ENCODE data around the gene COLQ.
A peak's percentile ranks its signal among the peaks of the same experiment; 100 is the strongest.
"Not testable (repeated sequence)": the region's sequence is repeated elsewhere in the genome, so short reads cannot be mapped to it uniquely, and the experiment has no call there.

Gene COLQ
- long read RNA-seq, donor 1: 0 reads
- long read RNA-seq, donor 2: 0 reads
- long read RNA-seq, donor 3: 0 reads
- long read RNA-seq, donor 4: 0 reads
- long read RNA-seq, donor 5: 0 reads
- long read RNA-seq, donor 6: 0 reads
- long read RNA-seq, donor 7: 0 reads
- long read RNA-seq, donor 8: 0 reads

DNA sequence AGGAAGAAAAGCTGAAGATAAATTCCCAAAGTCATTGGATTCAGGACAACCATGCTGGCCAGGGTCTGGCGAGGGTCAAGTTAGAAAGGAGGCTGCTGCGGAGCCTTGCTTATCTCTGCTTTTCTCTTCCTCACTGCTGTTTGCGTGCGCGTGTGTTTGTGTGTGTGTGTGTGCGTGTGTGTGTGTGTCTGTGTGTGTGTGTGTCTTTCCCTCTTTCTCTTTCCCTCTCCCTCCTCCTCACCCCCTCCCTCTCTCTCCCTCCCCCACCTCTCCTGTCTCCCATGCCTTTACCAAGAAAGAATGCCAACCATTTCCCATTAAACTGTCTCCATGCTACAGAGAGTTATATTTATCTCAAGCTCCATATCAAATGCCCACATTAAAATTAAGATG is at the start of gene COLQ:
Gene COLQ (minus strand): TSS at position 134 of the 393 bp plus-strand sequence. CDS start 81 bp downstream, at position 53.
- no peak for DNase-seq

DNA sequence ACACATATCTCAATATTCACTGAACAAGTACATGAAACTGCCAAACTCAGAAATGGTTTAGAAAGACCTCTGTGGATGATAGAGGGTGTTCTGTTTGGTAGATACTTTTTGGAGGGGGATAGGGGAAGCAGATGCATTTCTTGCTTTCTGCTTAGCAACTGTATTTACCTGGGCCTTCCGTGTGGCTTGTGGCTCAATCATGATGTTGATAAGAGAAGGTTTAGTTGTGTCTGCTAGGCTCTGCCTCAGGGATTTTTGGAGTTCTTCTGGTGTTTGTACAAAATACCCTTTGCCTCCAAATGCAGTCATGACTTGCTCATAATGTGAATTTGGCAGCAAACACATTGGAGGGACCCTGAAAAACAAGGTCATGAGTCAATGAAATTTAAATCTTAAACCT is 41.7 kb upstream of the COLQ start:
- DNase-seq: no peak

DNA sequence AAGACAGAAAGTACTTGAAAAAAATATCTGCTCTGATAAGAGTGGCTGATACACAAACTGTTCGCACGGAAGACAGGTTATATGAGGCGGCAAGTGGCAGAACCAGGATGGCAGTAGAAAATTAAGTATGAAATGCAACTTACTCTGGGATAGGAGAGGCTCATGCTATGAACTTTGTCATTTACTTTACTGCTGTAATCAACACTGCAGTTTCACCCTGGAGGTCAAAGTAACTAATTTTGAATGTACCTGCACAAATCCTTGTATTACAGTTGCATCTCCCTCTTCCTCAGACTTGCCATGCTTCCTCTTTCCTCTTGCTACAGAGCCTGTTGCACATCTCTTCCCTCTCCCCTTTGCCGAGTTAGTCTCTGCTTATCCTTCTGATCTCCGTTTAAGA is 41.1 kb upstream of the COLQ start:
- no peak for DNase-seq

DNA sequence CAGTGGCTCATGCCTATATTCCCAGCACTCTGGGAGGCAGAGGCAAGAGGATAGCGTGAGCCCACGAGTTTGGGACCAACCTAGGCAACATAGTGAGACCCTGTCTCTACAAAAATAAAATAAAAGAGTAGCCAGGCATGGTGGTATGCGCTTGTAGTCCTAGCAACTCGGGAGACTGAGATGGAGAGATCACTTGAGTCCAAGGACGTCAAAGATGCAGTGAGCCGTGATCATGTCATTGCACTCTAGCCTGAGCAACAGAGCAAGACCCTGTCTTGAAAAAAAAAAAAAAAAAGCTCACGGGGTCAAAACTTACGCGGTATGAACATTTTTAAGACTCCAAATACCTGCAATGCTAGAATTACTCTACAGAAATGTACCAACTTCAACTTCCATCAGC is 37.1 kb upstream of the COLQ start:
- DNase-seq: no peak

DNA sequence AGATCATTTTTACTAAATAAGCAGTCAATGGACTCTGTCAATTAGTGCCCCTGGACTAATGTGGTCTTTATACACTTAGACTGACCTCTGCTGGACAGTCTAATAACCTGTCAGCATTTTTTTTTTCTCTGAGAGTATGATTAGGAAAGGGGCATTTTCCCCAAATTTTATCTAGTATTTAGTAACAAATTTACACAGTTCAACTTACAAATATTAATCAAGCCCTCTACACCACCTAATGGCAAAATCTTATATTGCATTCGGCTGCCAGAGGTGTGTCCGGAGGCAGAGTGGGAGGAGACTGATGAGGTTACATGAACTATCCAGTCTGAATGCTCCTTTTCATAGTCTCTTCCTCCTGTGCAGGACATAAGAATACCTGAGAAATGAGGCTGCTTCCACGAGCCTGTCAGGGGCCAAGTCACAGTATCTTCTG is 36.0 kb upstream of the COLQ start:
- DNase-seq: peak; percentile 26

DNA sequence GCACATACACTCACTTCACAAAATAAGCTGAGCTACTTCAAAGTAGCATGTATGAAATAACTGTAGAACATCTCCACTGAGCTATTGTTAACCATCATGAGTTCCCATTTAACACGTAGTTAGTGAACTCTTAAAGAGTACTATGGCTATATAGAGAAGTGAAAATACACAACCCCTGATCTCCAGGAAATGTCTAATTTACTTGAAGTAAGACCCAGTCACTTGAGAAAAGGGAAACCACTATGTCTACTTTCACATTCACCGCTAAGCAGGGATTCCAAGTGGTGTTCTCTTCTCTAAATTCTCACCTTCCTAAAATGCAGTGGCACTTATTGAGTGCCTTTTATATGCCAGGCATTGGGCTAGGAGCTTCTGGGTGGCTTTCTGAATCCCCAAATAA is 35.0 kb upstream of the COLQ start:
- no peak for DNase-seq

DNA sequence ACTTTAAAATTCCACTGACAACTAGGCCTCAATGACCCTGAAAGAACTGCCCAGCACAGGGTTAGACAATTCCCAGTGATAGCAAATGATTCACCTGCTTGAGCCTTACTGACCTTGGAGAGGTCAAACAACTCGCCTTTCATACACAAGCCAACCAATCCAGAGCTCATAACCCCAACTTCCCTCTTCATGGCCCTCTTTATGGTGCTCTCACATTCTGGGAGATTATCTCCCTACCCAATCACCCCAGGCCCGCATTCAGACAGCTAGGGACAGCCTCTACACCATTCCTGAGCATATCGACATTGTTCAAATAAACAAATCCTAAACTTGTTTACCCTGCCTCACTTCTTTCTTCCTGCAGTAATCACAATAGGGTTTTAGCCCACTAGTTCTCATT is 32.2 kb upstream of the COLQ start:
- no peak for DNase-seq

DNA sequence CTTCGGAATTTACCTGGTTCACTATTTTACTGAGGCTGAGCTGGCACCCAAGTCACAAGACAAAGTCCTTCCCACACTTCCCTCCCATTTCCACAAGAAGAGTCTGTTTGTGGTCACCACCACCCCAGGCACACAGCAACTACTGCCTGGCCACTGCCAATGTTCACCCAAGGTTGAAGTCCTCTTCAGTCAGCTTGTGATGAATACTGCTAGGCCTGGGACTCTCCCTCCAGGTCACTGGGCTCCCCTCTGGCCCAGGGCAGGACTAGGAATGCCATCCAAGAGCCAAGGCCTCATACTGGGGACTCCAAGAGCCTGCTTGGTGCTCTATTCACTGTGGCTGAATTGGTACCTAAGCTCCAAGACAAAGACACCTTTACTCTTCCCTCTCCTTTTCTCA is 30.4 kb upstream of the COLQ start:
- DNase-seq: no peak

DNA sequence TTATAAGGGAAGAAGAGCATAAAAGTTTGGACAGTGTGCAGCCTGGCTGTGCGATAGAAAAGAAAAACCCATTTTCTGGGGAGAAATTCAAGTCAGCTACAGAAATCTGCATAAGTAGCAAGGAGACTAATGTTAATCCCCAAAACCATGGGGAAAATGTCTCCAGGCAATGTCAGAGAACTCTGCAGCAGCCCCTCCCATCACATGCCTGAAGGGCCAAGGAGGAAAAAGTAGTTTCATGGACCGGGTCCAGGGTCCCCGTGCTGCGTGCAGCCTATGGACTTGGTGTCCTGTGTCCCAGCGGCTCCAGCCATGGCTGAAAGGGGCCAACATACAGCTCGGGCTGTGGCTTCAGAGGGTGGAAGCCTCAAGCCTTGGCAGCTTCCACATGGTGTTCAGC is 28.3 kb upstream of the COLQ start:
- no peak for DNase-seq

DNA sequence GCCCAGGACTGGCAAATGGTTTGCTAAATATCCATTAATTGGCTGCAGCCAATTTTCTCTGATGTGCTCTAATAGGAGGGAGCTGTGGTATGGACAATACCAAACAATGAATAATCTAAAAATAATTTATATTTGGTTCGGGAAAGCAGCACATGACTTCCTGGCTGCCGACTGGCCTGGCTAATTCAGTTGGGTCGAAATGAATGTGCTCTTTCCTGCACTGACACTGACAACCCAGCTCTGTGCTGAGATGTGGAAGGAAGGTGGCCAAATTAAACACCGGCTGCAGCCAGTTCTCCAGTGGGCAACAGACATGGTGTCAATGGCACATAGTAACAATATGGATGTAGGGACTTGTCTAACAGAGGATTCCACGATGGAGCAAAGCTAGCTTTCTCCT is 21.1 kb upstream of the COLQ start:
- no peak for DNase-seq

DNA sequence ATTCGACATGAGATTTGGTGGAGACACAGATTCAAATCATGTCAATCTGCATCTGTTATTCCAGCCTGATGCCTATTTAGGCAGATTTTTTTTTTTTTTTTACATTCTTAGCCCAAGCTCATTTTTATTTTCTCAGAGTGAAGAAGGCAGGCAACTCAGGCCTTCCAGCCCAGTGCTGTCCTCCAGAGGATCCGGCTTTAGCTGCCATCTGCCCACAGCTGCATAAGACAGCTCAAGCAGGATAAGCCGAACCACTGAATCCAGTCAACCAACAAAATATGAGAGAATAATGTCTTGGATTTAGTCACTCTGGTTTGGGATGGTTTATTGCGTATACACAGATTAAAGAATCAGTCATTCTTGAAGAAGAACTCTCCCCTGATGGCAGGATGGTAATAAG is 19.9 kb upstream of the COLQ start:
- no peak for DNase-seq

DNA sequence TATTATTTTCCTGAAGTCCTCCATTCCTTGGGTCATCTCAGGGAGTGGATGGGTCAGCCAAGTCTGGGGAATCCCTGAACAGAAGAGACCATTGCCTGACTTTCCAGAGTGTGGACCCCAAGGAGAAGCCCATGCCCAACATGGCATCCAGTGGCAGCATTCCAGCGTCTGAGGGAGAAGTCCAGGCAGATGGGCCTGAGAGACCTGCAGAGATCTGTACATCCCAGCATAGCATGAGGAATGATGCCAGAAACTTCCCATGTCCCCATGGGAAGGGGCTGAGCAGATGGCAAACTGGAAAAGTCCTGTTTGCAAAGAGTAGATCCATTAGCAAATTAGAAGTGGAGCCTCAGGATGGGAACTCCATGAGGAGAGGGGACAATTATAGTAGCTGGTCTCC is 17.6 kb upstream of the COLQ start:
- no peak for DNase-seq

DNA sequence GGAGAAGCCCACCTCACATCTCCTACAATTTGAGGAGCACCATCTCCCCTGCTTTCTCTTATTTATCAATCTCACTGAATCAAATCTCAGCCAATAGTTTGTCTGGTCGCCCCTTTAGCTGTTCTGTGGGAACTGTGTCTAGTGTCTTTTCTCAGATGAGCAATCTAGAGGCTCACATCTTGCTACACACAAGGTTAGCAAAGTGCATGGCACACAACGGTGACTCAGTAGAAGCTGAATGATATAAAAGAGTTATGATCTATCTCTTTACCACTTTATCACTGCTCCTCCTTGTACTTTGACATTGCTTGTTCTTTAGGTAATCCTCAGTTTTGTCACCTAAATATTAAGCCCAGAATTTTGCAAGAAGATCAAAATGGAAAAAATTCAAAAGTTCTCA is 16.8 kb upstream of the COLQ start:
- no peak for DNase-seq

DNA sequence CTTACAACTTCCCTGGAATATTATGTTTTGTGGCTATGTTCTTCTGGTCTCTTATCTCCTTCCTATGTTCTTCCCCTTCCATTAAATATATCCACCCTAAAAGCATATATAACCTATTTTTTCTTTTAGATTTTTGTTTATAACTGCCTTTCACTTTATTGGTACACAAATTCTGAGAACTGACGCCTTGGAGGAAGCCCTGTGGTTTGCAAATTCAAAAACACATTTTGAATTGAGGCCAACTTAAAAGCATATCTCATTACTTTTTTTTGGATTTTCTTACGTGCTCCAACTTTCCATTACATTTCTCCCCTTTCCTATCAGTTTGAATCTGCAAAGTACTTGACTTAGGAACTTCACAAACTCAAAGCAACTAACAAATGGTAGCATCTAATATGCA is 15.3 kb upstream of the COLQ start:
- DNase-seq: no peak

DNA sequence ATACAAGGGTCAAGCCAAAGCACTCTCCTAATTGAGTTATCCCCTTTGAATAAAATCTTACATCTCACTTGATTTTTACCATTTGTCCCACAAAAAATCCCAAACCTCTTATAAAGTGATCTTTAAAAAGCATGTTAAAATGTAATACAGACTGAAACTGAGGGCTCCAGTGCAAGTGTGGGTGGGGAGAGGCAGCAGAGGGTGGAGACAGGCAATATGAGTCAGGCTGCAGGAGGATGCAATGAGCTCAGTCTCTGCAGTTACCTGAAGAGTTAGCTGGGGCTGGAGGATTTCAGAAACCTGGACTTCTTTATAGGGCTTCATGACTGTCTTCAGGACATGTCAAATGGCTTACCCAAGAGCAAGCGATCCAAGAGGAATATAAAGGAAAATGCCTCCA is 14.2 kb upstream of the COLQ start:
- no peak for DNase-seq

DNA sequence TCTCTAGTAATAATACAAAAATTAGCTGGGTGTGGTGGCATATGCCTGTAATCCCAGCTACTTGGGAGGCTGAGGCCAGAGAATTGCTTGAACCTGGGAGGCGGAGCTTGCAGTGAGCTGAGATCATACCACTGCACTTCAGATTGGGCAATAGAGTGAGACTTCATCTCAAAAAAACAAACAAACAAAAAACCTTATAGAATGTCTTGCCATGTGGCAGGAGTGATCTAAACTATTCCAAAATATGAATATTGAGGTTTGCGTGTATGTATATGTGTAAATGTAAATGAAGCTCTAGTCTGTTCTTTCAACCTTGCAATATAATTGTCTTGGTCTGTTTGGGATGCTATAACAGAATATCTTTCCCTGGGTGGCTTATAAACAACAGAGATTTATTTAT is 11.1 kb upstream of the COLQ start:
- DNase-seq: not testable (repeated sequence)

DNA sequence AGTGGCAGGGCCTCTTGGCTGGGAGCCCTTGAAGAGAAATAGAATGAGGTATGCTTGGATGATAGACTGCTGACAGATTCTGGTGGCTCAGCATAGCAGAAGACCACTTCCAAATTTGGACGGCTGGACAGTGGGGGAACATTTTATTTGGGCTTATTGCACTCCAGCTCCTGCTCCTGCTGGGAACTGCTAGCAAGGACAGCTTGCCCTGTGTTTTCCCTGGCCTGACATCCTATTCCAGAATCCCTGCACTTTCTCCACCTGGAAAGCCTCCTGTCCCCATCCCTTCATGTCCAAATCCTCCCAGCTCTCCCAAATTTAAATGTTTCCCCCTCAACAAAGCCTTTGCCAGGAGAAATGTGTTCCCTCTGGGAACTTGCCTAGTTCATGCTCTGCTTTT is 9.8 kb upstream of the COLQ start:
- no peak for DNase-seq

DNA sequence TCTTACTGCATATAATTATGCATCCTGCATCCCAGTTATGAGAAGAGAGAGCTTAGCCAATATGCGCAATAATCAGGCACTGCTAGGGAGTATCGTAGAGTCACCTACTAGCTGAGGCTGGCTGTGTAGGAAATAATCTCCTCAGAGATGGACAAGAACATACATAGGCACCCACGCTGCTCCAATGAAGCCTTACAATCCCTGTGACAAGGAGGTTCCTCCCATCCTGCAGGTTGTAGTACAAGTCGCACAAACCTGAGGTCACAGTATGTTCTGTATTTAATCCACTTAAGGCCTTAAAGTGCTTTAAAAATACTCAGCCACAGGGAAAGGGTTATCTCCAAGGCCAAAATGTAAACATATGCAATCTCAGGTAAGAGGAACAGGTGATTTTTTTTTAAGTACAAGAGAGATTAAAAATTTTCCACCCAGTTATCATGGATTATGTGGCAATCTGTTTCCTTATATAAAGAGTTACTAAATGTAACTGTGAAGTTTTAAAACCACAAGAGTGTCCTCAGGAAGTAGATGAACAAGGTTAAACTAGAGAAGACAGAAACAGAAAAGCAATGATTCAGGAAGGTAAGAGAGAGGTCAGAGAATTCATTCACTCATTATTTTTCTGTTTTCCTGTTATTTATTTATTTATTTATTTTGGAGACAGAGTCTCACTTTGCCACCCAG is 7.5 kb upstream of the COLQ start:
- no peak for DNase-seq

DNA sequence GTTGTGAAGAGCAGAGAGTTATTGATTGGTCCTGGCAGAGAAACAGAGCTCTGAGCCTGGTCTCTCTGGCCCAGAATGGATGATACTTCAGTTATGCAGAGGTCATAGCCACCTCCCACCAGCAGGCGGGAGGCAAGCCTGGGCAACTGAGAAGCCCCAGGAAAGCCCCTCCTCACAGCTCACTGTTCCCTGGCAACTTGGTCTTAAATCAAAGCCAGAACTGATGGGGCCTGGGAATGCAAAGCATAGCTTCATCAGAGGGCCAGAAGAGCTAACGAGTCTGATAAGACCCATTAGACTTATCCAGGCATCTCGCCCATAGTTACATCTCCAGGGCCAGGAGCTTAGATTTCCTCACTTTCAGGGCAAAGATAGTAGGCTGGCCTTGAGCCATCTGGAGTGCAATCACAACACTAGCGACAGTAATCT is 5.5 kb upstream of the COLQ start:
- DNase-seq: no peak

DNA sequence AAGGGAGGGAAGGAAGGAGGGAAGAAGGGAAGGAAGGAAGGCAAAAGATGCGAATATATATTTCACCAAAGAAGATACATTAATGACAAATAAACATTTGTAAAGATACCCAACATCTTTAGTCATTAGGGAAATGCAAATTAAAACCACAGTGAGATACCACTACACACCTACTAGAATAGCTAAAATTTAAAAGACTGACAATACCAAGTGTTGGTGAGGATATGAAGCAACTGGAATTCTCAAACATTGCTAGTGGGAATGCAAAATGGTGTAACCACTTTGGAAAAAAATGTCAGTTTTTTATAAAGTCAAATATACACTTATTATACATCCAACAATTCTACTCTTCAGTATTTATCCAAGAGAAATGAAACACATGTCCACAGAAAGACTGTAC is 4.3 kb upstream of the COLQ start:
- no peak for DNase-seq

DNA sequence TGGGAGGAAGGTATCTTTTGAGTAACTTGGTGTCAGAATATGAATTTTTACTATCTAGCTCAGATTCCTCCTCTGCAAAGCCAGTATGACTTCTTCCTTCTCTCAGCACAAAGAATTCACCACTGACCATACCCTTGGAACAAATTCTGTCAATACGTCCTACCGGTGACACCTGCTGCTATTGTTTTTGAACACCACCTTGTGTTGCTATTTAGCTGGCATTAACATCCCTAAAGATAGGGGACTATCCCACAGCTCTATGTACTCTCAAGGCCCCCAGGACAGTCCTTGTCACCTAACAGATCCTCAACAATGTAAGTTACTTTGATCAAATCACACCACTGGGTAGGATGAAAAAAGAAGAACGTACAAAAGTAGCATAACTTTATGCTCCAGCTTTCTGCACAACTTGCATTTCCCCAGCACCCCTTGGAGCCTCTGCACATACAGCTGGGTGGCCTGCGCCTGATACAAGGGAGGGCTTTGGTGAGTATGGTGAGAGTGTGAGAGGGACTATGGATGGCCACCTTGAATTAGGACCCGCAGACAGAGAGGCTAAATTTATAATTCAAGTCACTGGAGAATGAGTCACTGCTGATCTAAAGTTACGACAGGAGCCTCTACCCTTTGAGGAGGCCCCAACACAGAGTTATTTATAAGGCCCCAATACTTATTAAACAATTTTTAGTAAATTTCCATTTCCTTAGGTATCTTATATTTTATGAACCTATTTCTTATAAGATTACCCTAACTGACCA is 2.3 kb upstream of the COLQ start:
- no peak for DNase-seq

DNA sequence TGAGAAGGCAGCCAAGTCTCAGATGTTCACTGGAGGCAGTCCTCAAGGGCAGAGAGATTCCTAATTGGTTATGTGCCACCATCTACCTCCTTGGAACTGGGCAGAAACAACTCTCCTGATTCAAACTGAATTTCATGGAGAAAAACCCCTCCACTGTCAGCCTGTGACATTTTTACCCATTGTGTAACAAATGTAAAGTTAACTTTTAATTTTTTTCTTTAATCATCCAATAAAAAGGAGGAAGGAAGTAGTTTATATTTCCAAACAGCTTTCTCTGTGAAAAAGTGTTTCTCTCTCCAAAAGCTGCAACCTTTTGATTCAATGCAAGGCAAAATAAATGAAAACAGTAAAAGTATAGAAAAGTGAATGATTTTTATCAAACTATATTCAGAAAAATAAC is 510 bp upstream of the COLQ start:
- DNase-seq: no peak

DNA sequence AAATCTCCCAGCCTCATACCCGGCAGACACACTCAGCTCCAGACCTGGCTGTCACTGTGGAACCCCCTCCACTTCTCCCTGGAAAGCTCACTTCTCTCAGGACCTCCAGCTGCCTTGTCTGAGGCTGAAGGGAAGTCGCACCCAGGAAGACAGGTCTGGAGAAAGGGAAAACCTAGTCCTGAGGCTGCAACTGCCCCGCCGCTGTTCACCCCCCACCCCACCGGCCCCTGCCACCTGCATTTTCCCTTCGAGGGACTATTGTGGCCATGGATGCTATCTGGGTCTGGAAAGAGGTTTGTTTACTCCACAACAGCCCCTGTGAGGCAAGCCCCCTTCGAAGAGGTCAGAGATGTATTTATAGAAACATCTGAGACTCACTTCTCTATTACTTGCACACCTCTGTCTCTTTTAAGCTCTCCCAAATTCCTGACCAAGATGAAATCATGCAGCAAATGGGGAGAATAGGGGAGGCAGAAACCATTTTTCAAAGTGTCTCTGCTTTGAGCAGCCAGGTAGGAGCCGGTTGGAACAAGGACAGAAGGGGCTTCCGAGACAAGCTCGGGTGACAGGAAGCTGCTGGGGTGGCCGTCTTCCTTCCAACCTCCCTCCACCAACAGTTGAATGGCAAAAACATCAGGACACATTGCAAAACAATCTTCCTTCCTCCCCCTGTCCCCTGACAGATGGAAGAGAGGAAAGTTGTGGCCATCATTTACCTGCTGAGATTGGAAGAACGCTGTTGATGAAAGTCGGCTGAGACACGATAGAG is 518 bp downstream of the COLQ start:
- no peak for DNase-seq

All from right kidney (tissue), 9 donors.